HG02884 (cell line): Measurements from ENCODE around the gene C14orf119.

ENCODE experiments used
- ATAC-seq: cut with Tn5 transposase; IDR thresholded peaks from one replicate; pipeline ENCODE4 v1.9.1; 2021; ENCODE audit warnings: mild to moderate bottlenecking, moderate library complexity; ENCODE audit not compliant: unreplicated experiment

Gene C14orf119

GRCh38 chr14:23086565-23086964, 8.7 kb upstream of the C14orf119 start:
- ATAC-seq: no peak

DNA sequence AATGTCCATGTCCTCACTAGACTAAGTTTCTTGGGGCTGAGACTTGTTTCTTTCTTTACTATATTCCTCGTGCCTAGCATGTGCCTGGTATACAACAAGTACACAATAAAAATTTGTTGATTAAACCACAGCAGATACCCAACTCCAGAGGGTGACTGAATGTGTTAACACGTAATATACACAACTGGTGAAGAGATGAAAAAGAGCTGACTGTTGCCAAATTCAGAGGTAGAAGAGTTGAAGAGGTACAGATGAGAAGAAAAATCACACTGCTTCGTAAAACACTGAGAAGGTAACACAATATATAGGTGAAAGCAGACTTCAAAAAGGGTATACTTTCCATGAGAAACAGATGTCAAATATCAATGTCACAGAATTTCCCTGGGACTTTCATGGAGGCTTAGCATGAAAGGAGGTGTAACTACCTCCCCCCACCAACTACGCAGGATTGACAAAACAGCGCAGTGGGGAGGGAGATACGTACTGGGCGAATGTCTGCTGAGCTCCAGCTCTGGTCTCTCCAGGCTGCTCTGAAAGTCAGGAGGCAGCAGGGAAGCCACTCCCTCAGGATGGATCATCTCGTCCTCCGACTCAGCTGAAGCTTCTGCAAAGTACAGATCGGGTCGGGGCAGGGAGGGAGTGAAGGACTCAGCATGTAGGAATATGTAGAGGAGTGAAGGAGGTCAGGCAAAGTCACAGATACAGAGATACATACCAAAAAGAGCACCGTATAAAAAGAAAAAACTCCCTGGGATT, 5.6 kb upstream of the C14orf119 start:
- ATAC-seq: no peak

GRCh38 chr14:23090254-23090636, 5.1 kb upstream of the C14orf119 start:
- ATAC-seq: no peak

DNA sequence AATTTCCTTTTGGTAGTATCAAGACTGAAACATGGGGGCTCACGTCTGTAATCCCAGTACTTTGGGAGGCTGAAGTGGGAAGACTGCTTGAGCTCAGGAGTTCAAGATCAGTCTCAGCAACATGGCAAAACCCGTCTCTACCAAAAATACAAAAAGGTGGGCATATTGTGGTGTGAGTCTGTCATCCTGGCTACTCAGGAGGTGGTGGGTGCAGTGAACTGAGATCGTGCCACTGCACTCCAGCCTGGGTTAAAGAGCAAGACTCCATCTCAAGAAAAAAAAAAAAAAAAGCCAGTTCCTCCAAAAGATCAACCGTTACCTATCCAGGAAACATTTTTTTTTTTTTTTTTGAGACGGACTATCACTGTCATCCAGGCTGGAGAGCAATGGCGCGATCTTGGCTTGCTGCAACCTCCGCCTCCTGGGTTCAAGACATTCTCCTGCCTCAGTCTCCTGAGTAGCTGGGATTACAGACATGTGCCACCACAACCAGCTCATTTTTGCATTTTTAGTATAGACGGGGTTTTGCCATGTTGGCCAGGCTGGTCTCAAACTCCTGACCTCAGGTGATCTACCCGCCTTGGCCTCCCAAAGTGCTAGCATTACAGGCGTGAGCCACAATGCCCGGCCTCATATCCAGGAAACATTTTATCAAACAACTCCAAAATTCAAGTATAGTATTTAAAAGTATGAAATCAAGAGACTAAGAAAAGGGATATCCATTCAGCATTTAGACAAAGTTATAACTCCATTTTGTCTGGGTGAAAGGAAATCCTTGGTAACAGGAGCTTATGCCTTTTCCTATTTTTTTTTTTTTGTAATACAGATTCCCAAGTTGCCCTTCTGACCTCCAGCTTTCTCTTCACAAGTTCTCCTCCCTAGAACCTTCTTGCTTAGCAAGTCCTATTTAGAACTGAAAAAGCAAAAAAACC, 3.7 kb upstream of the C14orf119 start:
- no peak for ATAC-seq

GRCh38 chr14:23093104-23093503, 2.2 kb upstream of the C14orf119 start:
- no peak for ATAC-seq

- no peak for ATAC-seq
Observed at GRCh38 chr14:23093526-23093925, 1.8 kb upstream of the C14orf119 start.

- ATAC-seq: peak; percentile 32
Observed at GRCh38 chr14:23093991-23094665, 1.2 kb upstream of the C14orf119 start.

DNA sequence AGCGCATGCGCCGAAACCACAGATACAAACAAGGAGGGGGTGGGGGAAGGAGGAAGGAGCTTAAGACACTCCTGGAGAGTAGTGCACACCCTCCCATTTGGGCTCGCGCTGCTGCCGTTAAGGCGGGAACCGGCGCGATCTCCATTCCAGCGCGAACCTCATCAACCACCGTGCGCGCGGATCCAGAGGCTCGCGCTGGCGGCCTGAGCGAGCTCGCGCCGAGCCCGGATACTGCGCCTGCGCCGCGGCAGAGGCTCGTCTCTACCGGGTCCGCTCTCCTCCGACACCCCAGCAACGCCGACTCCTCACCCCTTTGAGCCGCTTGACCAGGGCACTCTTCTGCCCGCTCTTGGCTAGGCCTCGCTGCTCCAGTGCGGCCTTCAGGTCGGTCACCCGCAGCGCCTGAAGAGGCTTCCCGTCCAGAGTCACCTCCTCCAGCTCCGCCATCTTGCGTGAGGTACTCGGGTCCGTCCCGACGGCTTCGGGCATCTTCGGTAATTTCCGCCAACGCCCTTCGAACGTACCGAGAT, 574 bp upstream of the C14orf119 start, which contains the start of gene ACIN1:
ACIN1 (minus strand) TSS at position 471 of the 530 bp plus-strand sequence; CDS start at position 447, 24 bp downstream.
- ATAC-seq: peak; percentile 34

GRCh38 chr14:23097786-23098185, 2.5 kb downstream of the C14orf119 start:
- no peak for ATAC-seq

- ATAC-seq: no peak
Observed at GRCh38 chr14:23099212-23099861, 4.0 kb downstream of the C14orf119 start.

DNA sequence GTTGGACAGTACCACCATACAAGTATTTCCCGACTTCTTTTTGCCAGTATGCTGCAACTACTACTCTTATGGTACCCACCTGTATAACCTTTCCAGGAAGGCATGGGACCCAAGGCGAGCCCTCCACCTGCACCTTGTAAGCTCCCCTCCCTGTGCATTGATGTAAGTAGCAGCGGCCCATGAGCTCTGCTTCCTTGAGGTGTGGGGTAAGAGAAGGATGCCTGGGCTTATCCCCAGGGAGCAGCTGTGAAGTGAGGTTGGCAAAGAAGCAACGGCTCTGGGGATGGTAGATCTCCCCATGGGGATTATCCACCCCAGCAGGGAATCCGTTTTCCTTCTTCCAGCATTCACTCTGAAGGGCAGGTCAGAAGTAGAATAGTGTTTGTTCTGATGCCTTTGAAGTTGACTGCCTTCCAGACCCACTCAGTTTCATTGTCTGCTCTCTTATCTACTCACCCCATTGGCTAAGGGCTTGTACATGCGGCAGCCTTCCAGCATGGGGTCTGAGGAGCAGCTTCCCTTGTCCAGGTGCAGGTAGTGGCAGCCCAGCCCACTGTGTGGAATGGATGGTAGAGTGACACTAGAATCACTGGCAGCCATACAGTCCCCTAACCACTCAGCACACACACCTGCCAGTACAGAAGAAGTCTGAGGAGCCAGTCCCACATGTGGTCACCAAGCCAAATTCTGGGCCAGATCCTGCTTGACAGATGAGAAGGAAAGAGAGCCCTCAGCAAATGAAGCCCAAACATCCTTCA, 6.1 kb downstream of the C14orf119 start:
- no peak for ATAC-seq

- no peak for ATAC-seq
Observed at GRCh38 chr14:23101986-23102625, 6.8 kb downstream of the C14orf119 start.

GRCh38 chr14:23102801-23103200, 7.5 kb downstream of the C14orf119 start:
- ATAC-seq: no peak

GRCh38 chr14:23103581-23103980, 8.3 kb downstream of the C14orf119 start:
- no peak for ATAC-seq

GRCh38 chr14:23104070-23104590, 8.8 kb downstream of the C14orf119 start:
- ATAC-seq: no peak

DNA sequence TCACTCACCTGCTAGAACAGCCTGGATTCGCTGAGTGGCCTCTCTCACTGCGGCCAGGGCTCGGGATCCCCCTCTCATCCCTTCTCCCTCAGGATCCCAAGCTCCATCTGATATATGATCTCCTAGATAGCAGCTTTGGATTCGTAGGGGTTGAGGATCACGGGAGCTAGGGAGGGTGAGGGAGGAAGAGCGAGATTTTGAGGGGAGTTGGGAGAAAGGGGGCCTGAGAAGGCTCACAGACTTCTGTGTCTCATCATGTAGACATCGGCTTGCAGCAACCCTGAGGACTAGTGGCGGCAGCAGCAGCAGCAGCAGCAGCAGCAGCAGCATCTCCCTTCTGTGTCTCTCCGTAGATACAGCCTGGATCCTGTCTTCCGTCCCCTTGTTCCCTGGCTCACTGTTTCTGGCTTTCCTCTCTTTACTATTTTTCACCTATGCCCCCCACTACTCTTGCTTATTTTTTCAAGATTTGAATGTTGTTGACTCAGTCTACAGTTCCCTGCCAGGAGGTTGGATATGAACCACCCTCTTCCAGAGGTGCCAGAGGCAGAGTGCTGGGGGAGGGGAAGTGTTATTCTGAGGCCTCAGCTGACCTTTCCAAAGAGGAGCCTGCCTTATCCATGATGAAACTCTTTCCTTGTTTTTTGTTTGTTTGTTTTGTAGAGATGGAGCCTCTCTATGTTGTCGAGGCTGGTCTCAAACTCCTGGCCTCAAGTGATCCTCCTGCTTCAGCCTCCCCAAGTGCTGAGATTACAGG, 9.5 kb downstream of the C14orf119 start, which contains the start of gene CIROP:
CIROP (minus strand) TSS at position 399 of the 757 bp plus-strand sequence; CDS start at position 330, 69 bp downstream.
- ATAC-seq: no peak

- no peak for ATAC-seq
Observed at GRCh38 chr14:23105348-23105824, 10.1 kb downstream of the C14orf119 start.

DNA sequence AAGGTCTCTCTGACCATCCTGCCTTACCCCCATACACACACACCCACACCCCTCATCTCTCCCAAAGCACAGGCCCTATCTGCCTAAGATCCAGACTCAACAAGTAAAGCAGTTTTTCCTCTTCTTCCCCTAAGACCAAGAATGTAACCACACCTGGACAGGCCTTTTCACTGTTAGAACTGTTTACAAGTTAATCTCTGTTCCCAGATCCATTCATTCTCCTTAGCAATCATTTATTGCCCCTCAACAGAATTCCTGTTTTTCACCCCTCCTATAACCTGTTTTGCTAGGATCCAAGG, 11.4 kb downstream of the C14orf119 start:
- no peak for ATAC-seq
